ENCODE data around the gene MSRB1. TPM values are rescaled to one million over a fixed set of nuclear protein-coding genes. Genes with fewer than 3 reads are reported as not detected.
A peak's percentile ranks its signal among the peaks of the same experiment; 100 is the strongest.

Gene MSRB1
- total and polyA plus RNA-seq, 2 donors (not counting 1 experiment from before 2014, with no cell fraction given) = 8.5 to 17.5 TPM

- Histone ChIP-seq H3K36me3 (replicated peaks in 1 of 2; ENCODE audit: control extremely low read depth in 1 of 2, control insufficient read depth in 1 of 2, extremely low read depth in 1 of 2, insufficient read depth in 2 of 2, low read length in 1 of 2) (peaks cover 0 to 12% of the 10 kb centered on the region in 2 experiments), H3K4me1 (ENCODE audit: control insufficient read depth in 2 of 2, insufficient read depth in 2 of 2, low read length in 2 of 2) (peaks cover 14 to 18% of the 10 kb centered on the region in 2 donors), H3K4me3 (ENCODE audit: control extremely low read depth in 1 of 5, extremely low read depth in 1 of 5, insufficient read depth in 1 of 5, low read depth in 2 of 5, low read length in 4 of 5) (no peak overlapping the region), H3K9ac (ENCODE audit: low read length) (no peak overlapping the region), H3K9me3 (ENCODE audit: control extremely low read depth in 1 of 3, control insufficient read depth in 2 of 3, insufficient read depth in 1 of 3, low read length in 2 of 3) (no peaks in the 10 kb centered on the region), H3K27ac (ENCODE audit: low read length in 2 of 2) (no peak overlapping the region), H3K4me2 (replicated peaks; ENCODE audit: low read depth, low read length, poor library complexity, severe bottlenecking) (no peak overlapping the region), H3K79me2 (ENCODE audit: control insufficient read depth, insufficient read depth, low read length) (no peaks in the 10 kb centered on the region), H3K27me3 (replicated peaks in 1 of 4; ENCODE audit: control extremely low read depth in 1 of 4, control insufficient read depth in 3 of 4, insufficient read depth in 4 of 4, low read length in 3 of 4) (no peaks in the 10 kb centered on the region), H4K20me1 (ENCODE audit: control insufficient read depth, insufficient read depth, low read length, poor library complexity, severe bottlenecking) (no peaks in the 10 kb centered on the region), H2AFZ (ENCODE audit: insufficient read depth, low read depth, low read length, poor library complexity, severe bottlenecking) (no peak overlapping the region)
- TF ChIP-seq EZH2 (IDR thresholded peaks at IDR 0.05; ENCODE audit: borderline replicate concordance, insufficient read depth, low read depth, low read length, poor library complexity, severe bottlenecking) (no peak), CTCF (IDR thresholded peaks at IDR 0.05) (no peak)
- Mint-ChIP-seq H3K4me1 (peaks cover 21% of the 10 kb centered on the region), H3K4me3 (no peak overlapping the region), H3K27ac (no peak overlapping the region), H3K27me3 (no peaks in the 10 kb centered on the region), H3K9me3 (ENCODE audit: insufficient read depth) (no peaks in the 10 kb centered on the region)
- 96% methylated on average over 17 of the region's 17 CpGs for WGBS (ENCODE audit: insufficient coverage)
- POLR2A ChIA-PET = no interaction called here
- intact Hi-C loops (cut with micrococcal nuclease) = no loop called here
- ATAC-seq (ENCODE audit: low read depth) (no peak), DNase-seq (no peak)
- CTCF ChIA-PET = no interaction called here
Measured at GRCh38 chr16:1938910-1939309, 4.1 kb downstream of the MSRB1 start.

GRCh38 chr16:1938316-1938715 lies 4.7 kb downstream of the MSRB1 start:
- CTCF ChIA-PET = no interaction called here
- H3K4me1 Mint-ChIP-seq = peaks cover 17% of the 10 kb centered on the region
- DNase-seq (no peak), ATAC-seq (ENCODE audit: low read depth) (no peak)
- H2AFZ ChIP-seq (ENCODE audit: insufficient read depth, low read depth, low read length, poor library complexity, severe bottlenecking) = no peak overlapping the region
- no peak overlapping the region for H3K27ac ChIP-seq (ENCODE audit: low read length in 2 of 2)
- intact Hi-C loops (cut with micrococcal nuclease) = no loop called here
- H3K79me2 ChIP-seq (ENCODE audit: control insufficient read depth, insufficient read depth, low read length) = no peaks in the 10 kb centered on the region
- TF ChIP-seq CTCF (IDR thresholded peaks at IDR 0.05) (no peak), EZH2 (IDR thresholded peaks at IDR 0.05; ENCODE audit: borderline replicate concordance, insufficient read depth, low read depth, low read length, poor library complexity, severe bottlenecking) (no peak)
- H3K9me3 Mint-ChIP-seq (ENCODE audit: insufficient read depth) = no peaks in the 10 kb centered on the region
- no peak overlapping the region for H3K4me3 Mint-ChIP-seq
- H3K9me3 ChIP-seq (ENCODE audit: control extremely low read depth in 1 of 3, control insufficient read depth in 2 of 3, insufficient read depth in 1 of 3, low read length in 2 of 3) = no peaks in the 10 kb centered on the region
- H3K4me3 ChIP-seq (ENCODE audit: control extremely low read depth in 1 of 5, extremely low read depth in 1 of 5, insufficient read depth in 1 of 5, low read depth in 2 of 5, low read length in 4 of 5) = peak overlapping the region in 1 of 5 experiments; percentile 3
- H3K27me3 ChIP-seq (replicated peaks in 1 of 4; ENCODE audit: control extremely low read depth in 1 of 4, control insufficient read depth in 3 of 4, insufficient read depth in 4 of 4, low read length in 3 of 4) = no peaks in the 10 kb centered on the region
- H3K4me1 ChIP-seq (ENCODE audit: control insufficient read depth in 2 of 2, insufficient read depth in 2 of 2, low read length in 2 of 2) = peaks cover 11 to 13% of the 10 kb centered on the region in 2 donors
- peaks cover 0 to 12% of the 10 kb centered on the region in 2 experiments for H3K36me3 ChIP-seq (replicated peaks in 1 of 2; ENCODE audit: control extremely low read depth in 1 of 2, control insufficient read depth in 1 of 2, extremely low read depth in 1 of 2, insufficient read depth in 2 of 2, low read length in 1 of 2)
- no peak overlapping the region for H3K9ac ChIP-seq (ENCODE audit: low read length)
- POLR2A ChIA-PET = no interaction called here
- H3K27ac Mint-ChIP-seq = no peak overlapping the region
- WGBS (ENCODE audit: insufficient coverage) = 96% methylated on average over 9 of the region's 10 CpGs
- no peaks in the 10 kb centered on the region for H4K20me1 ChIP-seq (ENCODE audit: control insufficient read depth, insufficient read depth, low read length, poor library complexity, severe bottlenecking)
- no peak overlapping the region for H3K4me2 ChIP-seq (replicated peaks; ENCODE audit: low read depth, low read length, poor library complexity, severe bottlenecking)
- H3K27me3 Mint-ChIP-seq = no peaks in the 10 kb centered on the region
